ENCODE measurements around the gene FBXL17.
"Not testable (repeated sequence)": the region's sequence is repeated elsewhere in the genome, so short reads cannot be mapped to it uniquely, and the experiment has no call there.

The FBXL17 gene

GRCh38 chr5:108171759-108172158 is 210.1 kb downstream of the FBXL17 start:
- in situ Hi-C loops (cut with HindIII; ENCODE audit: low sequenced_read_pairs), result no loop called here

GRCh38 chr5:108168915-108169314 is 213.0 kb downstream of the FBXL17 start:
- in situ Hi-C loops (cut with HindIII; ENCODE audit: low sequenced_read_pairs), result no loop called here

GRCh38 chr5:108167174-108167573 is 214.7 kb downstream of the FBXL17 start:
- in situ Hi-C loops (cut with HindIII; ENCODE audit: low sequenced_read_pairs), result no loop called here

- in situ Hi-C loops (cut with HindIII; ENCODE audit: low sequenced_read_pairs), result no loop called here
Observed at GRCh38 chr5:108164574-108164973, 217.3 kb downstream of the FBXL17 start.

- in situ Hi-C loops (cut with HindIII; ENCODE audit: low sequenced_read_pairs), result not testable (repeated sequence)
Observed at GRCh38 chr5:108152854-108153253, 229.0 kb downstream of the FBXL17 start.

GRCh38 chr5:108149369-108149768 is 232.5 kb downstream of the FBXL17 start:
- in situ Hi-C loops (cut with HindIII; ENCODE audit: low sequenced_read_pairs), result no loop called here

GRCh38 chr5:108148715-108149139 is 233.2 kb downstream of the FBXL17 start:
- in situ Hi-C loops (cut with HindIII; ENCODE audit: low sequenced_read_pairs), result no loop called here

GRCh38 chr5:108146222-108146621 is 235.7 kb downstream of the FBXL17 start:
- in situ Hi-C loops (cut with HindIII; ENCODE audit: low sequenced_read_pairs), result no loop called here

GRCh38 chr5:108145351-108145750 is 236.5 kb downstream of the FBXL17 start:
- in situ Hi-C loops (cut with HindIII; ENCODE audit: low sequenced_read_pairs), result no loop called here

- in situ Hi-C loops (cut with HindIII; ENCODE audit: low sequenced_read_pairs), result no loop called here
Observed at GRCh38 chr5:108144332-108144731, 237.6 kb downstream of the FBXL17 start.

- in situ Hi-C loops (cut with HindIII; ENCODE audit: low sequenced_read_pairs), result no loop called here
Observed at GRCh38 chr5:108143581-108143980, 238.3 kb downstream of the FBXL17 start.

- in situ Hi-C loops (cut with HindIII; ENCODE audit: low sequenced_read_pairs), result no loop called here
Observed at GRCh38 chr5:108141676-108142075, 240.2 kb downstream of the FBXL17 start.

- in situ Hi-C loops (cut with HindIII; ENCODE audit: low sequenced_read_pairs), result no loop called here
Observed at GRCh38 chr5:108136493-108136892, 245.4 kb downstream of the FBXL17 start.

GRCh38 chr5:108129129-108129528 is 252.8 kb downstream of the FBXL17 start:
- in situ Hi-C loops (cut with HindIII; ENCODE audit: low sequenced_read_pairs), result no loop called here

- in situ Hi-C loops (cut with HindIII; ENCODE audit: low sequenced_read_pairs), result no loop called here
Observed at GRCh38 chr5:108125771-108126511, 256.0 kb downstream of the FBXL17 start.

- in situ Hi-C loops (cut with HindIII; ENCODE audit: low sequenced_read_pairs), result no loop called here
Observed at GRCh38 chr5:108124596-108124995, 257.3 kb downstream of the FBXL17 start.

GRCh38 chr5:108122702-108123101 is 259.2 kb downstream of the FBXL17 start:
- in situ Hi-C loops (cut with HindIII; ENCODE audit: low sequenced_read_pairs), result no loop called here

- in situ Hi-C loops (cut with HindIII; ENCODE audit: low sequenced_read_pairs), result no loop called here
Observed at GRCh38 chr5:108118813-108119514, 262.9 kb downstream of the FBXL17 start.

GRCh38 chr5:108115673-108116072 is 266.2 kb downstream of the FBXL17 start:
- in situ Hi-C loops (cut with HindIII; ENCODE audit: low sequenced_read_pairs), result no loop called here

- in situ Hi-C loops (cut with HindIII; ENCODE audit: low sequenced_read_pairs), result no loop called here
Observed at GRCh38 chr5:108113950-108114349, 267.9 kb downstream of the FBXL17 start.

- in situ Hi-C loops (cut with HindIII; ENCODE audit: low sequenced_read_pairs), result no loop called here
Observed at GRCh38 chr5:108111736-108112135, 270.2 kb downstream of the FBXL17 start.

- in situ Hi-C loops (cut with HindIII; ENCODE audit: low sequenced_read_pairs), result no loop called here
Observed at GRCh38 chr5:108109059-108109458, 272.8 kb downstream of the FBXL17 start.

Measured in DLD1 (cell line).